Mucosa of rectum (tissue), 2 donors: ENCODE data around the gene FLT1.

ENCODE experiments used
- H3K27ac ChIP-seq, 2 donors: one replicate each; pipeline ENCODE4 v1.7.0; 2013; ENCODE audit warnings: inconsistent platforms in 2 of 2, low read depth in 2 of 2, low read length in 2 of 2
- H3K27me3 ChIP-seq, 2 donors: one replicate each; pipeline ENCODE4 v1.7.0; 2013; ENCODE audit warnings: low read length in 2 of 2; ENCODE audit not compliant: control insufficient read depth in 2 of 2, insufficient read depth in 2 of 2
- H3K36me3 ChIP-seq, 2 donors: one replicate each; pipeline ENCODE4 v1.7.0; 2013; ENCODE audit warnings: low read length in 2 of 2; ENCODE audit not compliant: control insufficient read depth in 2 of 2, insufficient read depth in 2 of 2
- H3K4me1 ChIP-seq, 2 donors: one replicate each; pipeline ENCODE4 v1.7.0; 2013; ENCODE audit warnings: low read length in 2 of 2, mild to moderate bottlenecking in 1 of 2; ENCODE audit not compliant: control insufficient read depth in 2 of 2, insufficient read depth in 2 of 2
- H3K4me3 ChIP-seq, 2 donors: one replicate each; pipeline ENCODE4 v1.7.0; 2013; ENCODE audit warnings: low read length in 2 of 2
- H3K9ac ChIP-seq, 2 donors: one replicate each; pipeline ENCODE4 v1.7.0; 2013; ENCODE audit warnings: low read length in 2 of 2, low read depth in 1 of 2, mild to moderate bottlenecking in 1 of 2
- H3K9me3 ChIP-seq, 2 donors: one replicate each; pipeline ENCODE4 v1.7.0; 2013; ENCODE audit warnings: low read length in 2 of 2; ENCODE audit not compliant: control insufficient read depth in 2 of 2
- donor health status: healthy.
- donor health status: Normal muscosa, but diverticular disease.

The FLT1 gene

DNA sequence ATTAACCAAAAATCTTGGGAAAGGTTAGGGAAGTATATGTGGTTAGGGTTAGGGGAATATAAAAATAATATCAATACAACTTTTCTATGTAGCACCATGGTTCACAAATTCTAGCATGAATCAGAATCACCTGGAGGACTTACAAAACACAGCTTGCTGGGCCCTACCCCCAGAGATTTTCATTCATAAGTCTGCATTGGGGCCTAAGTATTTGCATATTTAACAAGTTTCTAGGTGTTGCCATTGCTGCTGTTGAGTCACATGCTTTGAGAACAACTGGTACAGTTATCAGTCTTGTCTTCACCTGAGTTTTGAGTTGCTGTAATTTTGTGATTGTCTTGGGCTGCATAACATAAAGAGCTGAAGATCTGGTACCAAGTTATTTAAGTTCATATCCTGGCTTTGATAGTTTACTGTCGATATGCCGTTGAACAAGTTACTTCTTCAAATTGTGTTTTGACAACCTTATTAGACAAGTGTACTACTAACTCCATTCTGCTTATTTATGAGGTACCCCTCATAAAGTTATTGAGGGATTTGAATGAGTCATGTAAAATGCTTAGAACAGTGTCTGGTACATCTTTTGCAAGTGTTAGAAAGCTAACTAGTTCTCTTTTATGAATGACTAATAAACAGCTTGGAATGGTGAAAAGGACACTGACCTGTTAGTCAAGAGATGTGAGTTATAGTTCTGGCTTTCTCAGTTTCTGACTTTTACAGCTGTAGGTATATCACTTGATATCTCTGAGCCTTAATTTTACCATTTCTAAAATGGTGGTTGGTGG, 223.7 kb downstream of the FLT1 start:
- peaks cover 19 to 36% of the 10 kb centered on the region in 2 donors for H3K36me3 ChIP-seq

DNA sequence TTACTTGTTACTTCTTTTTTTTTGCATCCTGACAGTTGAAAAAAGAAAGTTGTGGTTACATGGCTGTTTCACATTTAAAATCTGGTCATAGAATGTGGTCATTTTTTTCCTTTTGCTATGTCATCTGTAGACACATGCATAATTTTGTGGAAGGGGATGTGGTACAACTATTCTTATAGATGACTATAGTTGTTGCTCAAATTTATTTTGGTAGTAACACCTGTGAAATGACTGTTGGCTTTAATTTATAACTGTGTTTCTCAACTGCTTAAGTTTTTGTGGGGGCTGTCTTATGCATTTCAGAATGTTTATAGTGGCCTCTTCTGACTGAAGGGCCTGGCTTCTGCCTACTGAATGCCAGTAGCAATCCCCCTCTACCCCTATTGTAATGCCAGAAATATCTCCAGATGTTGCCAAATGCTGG, 226.1 kb downstream of the FLT1 start:
- Histone ChIP-seq H3K27ac (no peak overlapping the region), H3K4me3 (no peak overlapping the region), H3K9me3 (no peaks in the 10 kb centered on the region), H3K9ac (no peak overlapping the region), H3K4me1 (no peaks in the 10 kb centered on the region), H3K36me3 (peaks cover 27 to 32% of the 10 kb centered on the region in 2 donors), H3K27me3 (no peaks in the 10 kb centered on the region)

More for the DNA sequence above, 223.7 kb downstream of the FLT1 start:
- no peaks in the 10 kb centered on the region for H3K4me1 ChIP-seq
- H3K9ac ChIP-seq = no peak overlapping the region
- H3K27me3 ChIP-seq = no peaks in the 10 kb centered on the region
- H3K4me3 ChIP-seq = no peak overlapping the region
- H3K9me3 ChIP-seq = no peaks in the 10 kb centered on the region
- H3K27ac ChIP-seq = no peak overlapping the region

DNA sequence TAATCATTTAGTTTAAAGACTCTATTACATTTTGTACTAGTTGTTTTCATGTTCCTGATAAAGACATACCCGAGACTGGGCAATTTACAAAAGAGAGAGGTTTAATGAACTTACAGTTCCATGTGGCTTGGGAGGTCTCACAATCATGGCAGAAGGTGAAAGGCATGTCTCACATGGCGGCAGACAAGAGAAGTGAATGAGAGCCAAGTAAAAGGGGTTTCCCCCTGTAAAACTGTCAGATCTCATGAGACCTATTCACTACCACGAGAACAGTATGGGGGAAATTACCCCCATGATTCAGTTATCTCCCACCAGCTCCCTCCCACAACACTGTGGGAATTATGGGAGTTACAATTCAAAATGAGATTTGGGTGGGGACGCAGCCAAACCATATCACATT, 227.4 kb downstream of the FLT1 start:
- H3K27me3 ChIP-seq = no peaks in the 10 kb centered on the region
- no peak overlapping the region for H3K27ac ChIP-seq
- peaks cover 35% of the 10 kb centered on the region in 2 donors for H3K36me3 ChIP-seq
- no peaks in the 10 kb centered on the region for H3K4me1 ChIP-seq
- no peak overlapping the region for H3K9ac ChIP-seq
- no peak overlapping the region for H3K4me3 ChIP-seq
- no peaks in the 10 kb centered on the region for H3K9me3 ChIP-seq

DNA sequence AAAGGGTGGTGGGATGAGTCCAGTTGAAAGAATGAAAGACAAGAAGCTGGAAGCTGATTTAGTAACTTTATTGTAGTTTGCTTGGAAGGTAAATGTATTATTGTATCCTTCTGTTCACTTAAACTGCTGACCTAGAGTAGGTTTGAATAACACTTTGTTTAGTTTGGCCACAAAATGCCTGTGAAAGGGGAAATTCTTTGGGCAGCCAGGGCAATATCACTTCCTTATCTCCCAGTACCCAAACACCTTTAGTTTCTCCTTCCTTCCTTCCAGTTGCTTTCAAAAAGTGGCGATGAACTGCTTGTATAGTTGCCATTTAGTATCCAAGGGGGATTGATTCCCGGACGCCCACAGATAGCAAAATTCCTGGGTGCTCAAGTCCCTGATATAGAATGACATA, 236.5 kb downstream of the FLT1 start:
- peaks cover 24 to 35% of the 10 kb centered on the region in 2 donors for H3K36me3 ChIP-seq
- H3K9ac ChIP-seq = no peak overlapping the region
- no peaks in the 10 kb centered on the region for H3K9me3 ChIP-seq
- no peaks in the 10 kb centered on the region for H3K27me3 ChIP-seq
- H3K4me3 ChIP-seq = no peak overlapping the region
- H3K4me1 ChIP-seq = peaks cover 0 to 2% of the 10 kb centered on the region in 2 donors
- no peak overlapping the region for H3K27ac ChIP-seq

DNA sequence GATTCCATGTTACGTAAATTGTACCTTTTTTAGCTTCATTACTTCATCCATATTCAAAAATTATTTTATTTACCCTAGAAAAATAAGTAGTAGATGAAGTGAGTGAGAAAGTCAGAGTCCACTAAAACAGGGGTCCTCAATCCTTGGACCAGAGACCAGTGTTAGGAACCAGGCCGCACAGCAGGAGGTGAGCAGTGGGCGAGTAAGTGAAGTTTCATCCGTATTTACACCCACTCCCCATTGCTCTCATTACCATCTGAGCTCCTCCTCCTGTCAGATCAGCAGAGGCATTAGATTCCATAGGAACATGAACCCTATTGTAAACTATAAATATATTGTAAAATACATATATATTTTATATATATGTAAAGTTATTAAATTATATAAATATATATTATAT, 237.6 kb downstream of the FLT1 start:
- Histone ChIP-seq H3K36me3 (peaks cover 16 to 30% of the 10 kb centered on the region in 2 donors), H3K4me1 (peaks cover 0 to 2% of the 10 kb centered on the region in 2 donors), H3K4me3 (no peak overlapping the region)

DNA sequence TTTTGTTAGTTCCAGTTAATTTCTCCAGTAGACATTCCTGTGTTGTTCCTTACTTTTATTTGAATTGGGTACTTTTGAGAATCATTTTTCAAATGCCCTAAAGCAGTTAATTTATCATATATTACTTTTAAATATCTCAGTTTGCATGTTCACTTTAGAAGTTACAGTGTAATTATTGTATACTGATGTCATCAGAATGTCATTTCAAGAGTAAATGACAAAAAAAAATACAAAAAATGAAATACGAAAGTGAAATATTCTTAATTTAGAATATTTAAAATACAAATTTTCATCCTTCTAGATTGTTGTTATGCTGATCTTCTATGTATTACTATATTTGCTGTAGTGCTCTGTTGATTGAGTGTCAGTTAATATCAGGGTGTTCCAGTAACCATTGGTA, 242.4 kb downstream of the FLT1 start:
- H3K27me3 ChIP-seq = no peaks in the 10 kb centered on the region
- peaks cover 11 to 16% of the 10 kb centered on the region in 2 donors for H3K36me3 ChIP-seq
- no peaks in the 10 kb centered on the region for H3K4me1 ChIP-seq
- no peak overlapping the region for H3K27ac ChIP-seq
- H3K4me3 ChIP-seq = no peak overlapping the region
- H3K9me3 ChIP-seq = no peaks in the 10 kb centered on the region
- H3K9ac ChIP-seq = no peak overlapping the region

More for the DNA sequence above, 237.6 kb downstream of the FLT1 start:
- Histone ChIP-seq H3K9me3 (no peaks in the 10 kb centered on the region), H3K27ac (no peak overlapping the region), H3K9ac (no peak overlapping the region), H3K27me3 (no peaks in the 10 kb centered on the region)

DNA sequence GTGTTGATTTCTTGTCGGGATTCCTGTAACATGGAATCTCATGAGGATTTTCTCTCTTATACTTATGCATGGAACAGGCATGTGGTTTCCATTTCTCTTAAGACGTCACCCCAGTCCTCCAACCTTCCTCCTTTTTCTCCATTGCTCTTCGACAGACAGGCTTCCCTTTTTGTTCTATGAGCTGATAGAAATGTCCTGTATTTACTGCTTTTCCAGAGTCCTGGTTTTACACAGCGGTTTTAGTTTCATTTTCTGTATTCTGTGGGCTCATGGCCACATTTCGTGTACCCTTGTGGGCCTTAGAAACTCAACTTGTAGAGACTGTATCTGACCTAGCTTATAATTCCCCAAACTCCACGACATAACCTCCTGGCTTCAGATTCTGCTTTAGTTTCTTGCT, 243.5 kb downstream of the FLT1 start:
- H3K36me3 ChIP-seq = peaks cover 5 to 7% of the 10 kb centered on the region in 2 donors
- no peaks in the 10 kb centered on the region for H3K27me3 ChIP-seq
- no peak overlapping the region for H3K4me3 ChIP-seq
- no peaks in the 10 kb centered on the region for H3K4me1 ChIP-seq
- H3K9ac ChIP-seq = no peak overlapping the region
- no peaks in the 10 kb centered on the region for H3K9me3 ChIP-seq
- H3K27ac ChIP-seq = no peak overlapping the region

DNA sequence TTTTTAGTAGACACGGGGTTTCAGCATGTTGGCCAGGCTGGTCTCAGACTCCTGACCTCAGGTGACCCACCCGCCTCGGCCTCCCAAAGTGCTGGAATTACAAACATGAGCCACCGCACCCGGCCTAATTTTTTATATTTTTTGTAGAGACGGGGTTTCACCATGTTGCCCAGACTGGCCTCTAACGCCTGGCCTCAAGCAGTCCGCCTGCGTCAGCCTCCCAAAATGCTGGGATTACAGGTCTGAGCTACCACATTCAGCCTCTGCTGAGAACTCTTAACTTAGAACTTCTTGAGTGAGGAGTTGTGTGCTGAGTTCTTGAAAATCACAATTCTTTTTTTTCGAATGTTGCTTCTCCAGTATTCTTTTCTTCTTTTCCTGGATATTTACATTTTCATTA, 244.4 kb downstream of the FLT1 start:
- Histone ChIP-seq H3K4me3 (no peak overlapping the region), H3K9me3 (no peaks in the 10 kb centered on the region), H3K27me3 (no peaks in the 10 kb centered on the region), H3K9ac (no peak overlapping the region), H3K4me1 (no peaks in the 10 kb centered on the region), H3K36me3 (peaks cover 0 to 4% of the 10 kb centered on the region in 2 donors), H3K27ac (no peak overlapping the region)
